HEK293T (cell line): ENCODE measurements around the gene TEX11.
"Not testable (repeated sequence)": the region's sequence is repeated elsewhere in the genome, so short reads cannot be mapped to it uniquely, and the experiment has no call there.

Experiments
- CTCF ChIA-PET: fragments of 350-600 bp; formaldehyde crosslinking; extraction: SDS; loops from one replicate; lab custom pipeline; 2021; ENCODE audit warnings: antibody characterized with exemption, inconsistent platforms; lab: Yijun Ruan, JAX
- POLR2A ChIA-PET: fragments of 350-600 bp; formaldehyde crosslinking; extraction: SDS; loops from one replicate; lab custom pipeline; 2020; ENCODE audit warnings: antibody characterized with exemption, inconsistent platforms; lab: Yijun Ruan, JAX
- DNase-seq: peaks from one replicate; pipeline ENCODE4 v3.0.0; 2012; ENCODE audit warnings: mixed read lengths; ENCODE audit errors: extremely low spot score
- ARNT ChIP-seq: fragments of 450-650 bp; IDR thresholded peaks from 2 replicates; pipeline ENCODE4 v1.6.1; 2017; ENCODE audit warnings: mild to moderate bottlenecking
- BHLHE40 ChIP-seq: fragments of 450-650 bp; IDR thresholded peaks from 2 replicates; pipeline ENCODE4 v1.6.1; 2016; ENCODE audit warnings: mild to moderate bottlenecking, moderate library complexity, borderline replicate concordance
- CTBP1 ChIP-seq: fragments of 450-650 bp; IDR thresholded peaks from 2 replicates; pipeline ENCODE4 v1.6.1; 2016; ENCODE audit warnings: borderline replicate concordance
- ELF4 ChIP-seq: fragments of 450-650 bp; IDR thresholded peaks from 2 replicates; pipeline ENCODE4 v1.6.1; 2017; ENCODE audit warnings: antibody characterized with exemption
- FOXA1 ChIP-seq: fragments of 450-650 bp; IDR thresholded peaks from 2 replicates; pipeline ENCODE4 v1.6.1; 2016; ENCODE audit warnings: mild to moderate bottlenecking
- FOXK2 ChIP-seq: fragments of 450-650 bp; IDR thresholded peaks from 2 replicates; pipeline ENCODE4 v1.6.1; 2016; ENCODE audit warnings: mild to moderate bottlenecking
- FOXM1 ChIP-seq: fragments of 450-650 bp; IDR thresholded peaks from 2 replicates; pipeline ENCODE4 v1.6.1; 2017; ENCODE audit warnings: mild to moderate bottlenecking, borderline replicate concordance
- HDGF ChIP-seq: fragments of 450-650 bp; IDR thresholded peaks from 2 replicates; pipeline ENCODE4 v1.6.1; 2017; ENCODE audit warnings: antibody characterized with exemption, borderline replicate concordance
- L3MBTL2 ChIP-seq: fragments of 450-650 bp; conservative IDR thresholded peaks from 2 replicates; pipeline ENCODE4 v1.6.1; 2016; ENCODE audit warnings: mild to moderate bottlenecking
- LEF1 ChIP-seq: fragments of 450-650 bp; IDR thresholded peaks from 2 replicates; pipeline ENCODE4 v1.6.1; 2017; ENCODE audit warnings: mild to moderate bottlenecking, borderline replicate concordance
- NFRKB ChIP-seq: fragments of 450-650 bp; IDR thresholded peaks from 2 replicates; pipeline ENCODE4 v1.6.1; 2016; ENCODE audit warnings: mild to moderate bottlenecking, moderate library complexity
- SP1 ChIP-seq: fragments of 450-650 bp; IDR thresholded peaks from 2 replicates; pipeline ENCODE4 v1.6.1; 2017
- SUZ12 ChIP-seq: fragments of 450-650 bp; IDR thresholded peaks from 2 replicates; pipeline ENCODE4 v1.6.1; 2016; ENCODE audit warnings: mild to moderate bottlenecking
- TARDBP ChIP-seq: fragments of 450-650 bp; IDR thresholded peaks from 2 replicates; pipeline ENCODE4 v1.6.1; 2016
- ZNF384 ChIP-seq: fragments of 450-650 bp; IDR thresholded peaks from 2 replicates; pipeline ENCODE4 v1.6.1; 2016
- TF ChIP-seq, protein P1 (sequence below): fragments of 450-650 bp; IDR thresholded peaks from 2 replicates; pipeline ENCODE4 v1.6.1; 2016

The TEX11 gene

DNA sequence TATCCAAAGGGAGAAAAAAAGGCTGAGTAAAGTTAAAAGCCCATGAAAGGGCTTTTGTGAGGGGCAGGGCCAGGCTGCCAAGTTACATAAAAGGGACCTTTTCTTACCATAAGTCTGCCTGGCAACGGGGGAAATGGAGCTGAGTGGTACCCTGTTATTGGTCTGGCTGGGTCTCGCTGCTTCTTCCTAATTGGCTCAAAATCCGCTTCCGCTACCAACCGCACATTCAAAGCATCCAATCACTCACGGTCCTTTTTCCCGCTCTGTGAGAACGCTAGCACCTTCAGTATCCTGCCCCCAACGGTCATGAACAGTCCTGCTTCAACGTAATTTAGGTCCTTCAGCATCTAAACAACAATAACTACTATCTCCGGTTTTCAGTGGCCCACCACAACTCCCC, 611 bp downstream of the TEX11 start:
- no peak for DNase-seq
- TF ChIP-seq HDGF (no peak), SP1 (no peak), L3MBTL2 (no peak; the same call in 1 of the 2 replicates), ARNT (no peak), BHLHE40 (no peak), TARDBP (no peak), ZNF384 (no peak), SUZ12 (no peak), FOXK2 (no peak), ELF4 (no peak), FOXA1 (no peak), LEF1 (no peak), NFRKB (no peak), FOXM1 (no peak), CTBP1 (no peak)
- TF ChIP-seq, protein P1, sequence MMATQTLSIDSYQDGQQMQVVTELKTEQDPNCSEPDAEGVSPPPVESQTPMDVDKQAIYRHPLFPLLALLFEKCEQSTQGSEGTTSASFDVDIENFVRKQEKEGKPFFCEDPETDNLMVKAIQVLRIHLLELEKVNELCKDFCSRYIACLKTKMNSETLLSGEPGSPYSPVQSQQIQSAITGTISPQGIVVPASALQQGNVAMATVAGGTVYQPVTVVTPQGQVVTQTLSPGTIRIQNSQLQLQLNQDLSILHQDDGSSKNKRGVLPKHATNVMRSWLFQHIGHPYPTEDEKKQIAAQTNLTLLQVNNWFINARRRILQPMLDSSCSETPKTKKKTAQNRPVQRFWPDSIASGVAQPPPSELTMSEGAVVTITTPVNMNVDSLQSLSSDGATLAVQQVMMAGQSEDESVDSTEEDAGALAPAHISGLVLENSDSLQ, result no peak
- ChIA-PET POLR2A (no interaction called here), CTCF (no interaction called here)

DNA sequence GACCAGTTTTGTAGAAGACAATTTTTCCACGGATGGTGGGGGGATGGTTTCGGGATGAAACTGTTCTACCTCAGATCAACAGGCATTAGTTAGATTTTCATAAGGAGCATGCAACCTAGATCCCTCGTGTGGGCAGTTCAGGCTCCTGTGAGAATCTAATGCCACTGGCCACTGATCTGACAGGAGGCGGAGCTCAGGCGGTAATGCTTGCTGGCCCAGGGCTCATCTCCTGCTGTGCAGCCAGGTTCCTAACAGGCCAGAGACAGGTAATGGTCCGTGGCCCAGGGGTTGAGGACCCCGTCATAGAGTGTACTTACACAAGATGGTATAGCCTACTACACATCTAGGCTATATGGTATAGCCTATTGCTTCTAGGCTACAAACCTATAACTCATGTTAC, 7.0 kb downstream of the TEX11 start:
- ChIA-PET POLR2A (no interaction called here), CTCF (no interaction called here)
- DNase-seq, result no peak
- TF ChIP-seq SP1, result no peak
- no peak for TF ChIP-seq SUZ12
- no peak for TF ChIP-seq CTBP1
- no peak for TF ChIP-seq ELF4
- TF ChIP-seq ARNT, result no peak
- no peak for TF ChIP-seq HDGF
- TF ChIP-seq, protein P1, result no peak
- no peak for TF ChIP-seq LEF1
- no peak for TF ChIP-seq FOXM1
- no peak for TF ChIP-seq FOXK2
- no peak for TF ChIP-seq FOXA1
- no peak for TF ChIP-seq ZNF384
- TF ChIP-seq NFRKB, result no peak
- no peak for TF ChIP-seq L3MBTL2
- no peak for TF ChIP-seq BHLHE40

DNA sequence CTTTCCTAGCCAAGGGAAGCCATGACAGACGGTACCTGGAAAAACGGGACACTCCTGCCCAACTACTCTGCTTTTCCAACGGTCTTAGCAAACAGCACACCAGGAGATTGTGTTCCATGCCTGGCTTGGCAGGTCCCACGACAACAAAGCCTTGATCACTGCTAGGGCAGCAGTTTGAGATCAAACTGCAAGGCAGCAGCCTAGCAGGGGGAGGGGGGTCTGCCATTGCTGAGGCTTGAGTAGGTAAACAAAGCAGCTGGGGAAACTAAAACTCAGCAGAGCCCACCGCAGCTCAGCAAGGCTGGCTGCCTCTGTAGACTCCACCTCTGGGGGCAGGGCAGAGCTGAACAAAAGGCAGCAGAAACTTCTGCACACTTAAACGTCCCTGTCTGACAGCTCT, 18.1 kb downstream of the TEX11 start:
- CTCF ChIA-PET, result interaction anchor here (1.9 kb wide), 1 partner anchor 10 kb away, joined by 7 read pairs; no protein-coding TSS in a partner anchor
- POLR2A ChIA-PET, DNase-seq: not testable (repeated sequence)

DNA sequence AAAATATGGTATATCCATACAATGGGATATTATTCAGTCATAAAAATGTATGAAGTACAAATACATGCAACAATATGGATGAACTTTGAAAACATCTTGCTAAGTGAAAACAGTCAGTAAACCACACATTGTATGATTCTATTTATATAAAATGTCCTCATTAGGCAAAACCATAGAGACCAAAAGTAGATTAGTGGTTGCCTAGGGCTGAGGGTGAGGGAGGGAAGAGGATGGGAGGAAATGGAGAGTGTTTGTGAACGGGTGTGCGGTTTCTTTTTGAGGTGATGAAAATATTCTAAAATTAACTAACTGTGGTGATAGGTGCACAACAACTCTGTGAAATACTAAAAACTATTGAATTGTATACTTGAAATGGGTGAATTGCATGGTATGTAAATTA, 29.6 kb downstream of the TEX11 start:
- ChIA-PET CTCF (no interaction called here), POLR2A (no interaction called here)
- no peak for DNase-seq
- TF ChIP-seq CTBP1 (no peak), TARDBP (no peak), HDGF (no peak), L3MBTL2 (no peak), ARNT (no peak), SP1 (no peak), LEF1 (no peak), FOXK2 (no peak), NFRKB (no peak), ZNF384 (no peak), ELF4 (no peak), BHLHE40 (no peak)
- TF ChIP-seq, protein P1, result no peak

DNA sequence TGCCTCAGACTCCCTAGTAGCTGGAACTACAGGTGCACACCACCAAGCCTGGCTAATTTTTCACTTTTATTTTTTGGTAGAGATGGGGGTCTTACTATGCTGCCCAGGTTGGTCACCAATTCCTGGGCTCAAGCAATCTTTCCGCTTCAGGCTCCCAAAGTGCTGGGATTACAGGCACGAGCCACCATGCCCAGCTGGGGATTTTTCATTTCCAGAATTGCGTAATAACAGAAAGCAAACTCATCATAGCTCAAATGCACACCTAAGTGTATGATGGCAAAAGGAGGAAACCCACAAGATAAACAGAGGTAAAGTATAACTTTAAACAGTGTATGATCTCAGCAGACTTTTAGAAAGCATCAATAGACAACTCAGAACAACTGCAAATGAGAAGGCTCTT, 56.2 kb downstream of the TEX11 start:
- ChIA-PET CTCF (interaction anchor here (1.0 kb wide), 1 partner anchor 10 kb away, joined by 7 read pairs; no protein-coding TSS in a partner anchor), POLR2A (no interaction called here)
- TF ChIP-seq SUZ12 (no peak), BHLHE40 (no peak), L3MBTL2 (no peak), ZNF384 (no peak), ARNT (no peak), CTBP1 (no peak), FOXM1 (no peak), ELF4 (no peak), FOXA1 (no peak), HDGF (no peak)
- TF ChIP-seq, protein P1, result no peak
- no peak for DNase-seq

DNA sequence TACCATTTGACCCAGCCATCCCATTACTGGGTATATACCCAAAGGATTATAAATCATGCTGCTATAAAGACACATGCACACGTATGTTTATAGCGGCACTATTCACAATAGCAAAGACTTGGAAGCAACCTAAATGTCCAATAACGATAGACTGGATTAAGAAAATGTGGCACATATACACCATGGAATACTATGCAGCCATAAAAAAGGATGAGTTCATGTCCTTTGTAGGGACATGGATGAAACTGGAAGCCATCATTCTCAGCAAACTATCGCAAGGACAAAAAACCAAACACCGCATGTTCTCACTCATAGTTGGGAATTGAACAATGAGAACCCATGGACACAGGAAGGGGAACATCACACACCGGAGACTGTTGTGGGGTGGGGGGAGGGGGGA, 64.4 kb downstream of the TEX11 start:
- DNase-seq, CTCF ChIA-PET, POLR2A ChIA-PET: not testable (repeated sequence)

DNA sequence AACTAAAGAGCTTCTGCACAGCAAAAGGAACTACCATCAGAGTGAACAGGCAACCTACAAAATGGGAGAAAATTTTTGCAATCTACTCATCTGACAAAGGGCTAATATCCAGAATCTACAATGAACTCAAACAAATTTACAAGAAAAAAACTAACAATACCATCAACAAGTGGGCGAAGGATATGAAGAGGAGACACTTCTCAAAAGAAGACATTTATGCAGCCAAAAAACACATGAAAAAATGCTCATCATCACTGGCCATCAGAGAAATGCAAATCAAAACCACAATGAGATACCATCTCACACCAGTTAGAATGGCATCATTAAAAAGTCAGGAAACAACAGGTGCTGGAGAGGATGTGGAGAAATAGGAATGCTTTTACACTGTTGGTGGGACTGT, 64.9 kb downstream of the TEX11 start:
- POLR2A ChIA-PET, DNase-seq, CTCF ChIA-PET: not testable (repeated sequence)
